ENCODE results near the gene OR56A4. TPM values are rescaled to one million over a fixed set of nuclear protein-coding genes. Genes with fewer than 3 reads are reported as not detected.

OR56A4 gene
- not detected for polyA plus RNA-seq

- no peaks in the 10 kb centered on the region for H3K36me3 Mint-ChIP-seq
- no peaks in the 10 kb centered on the region for H3K9me3 Mint-ChIP-seq
- no peak within 1 kb of the TSS for H3K4me3 Mint-ChIP-seq
- no peak within 1 kb of the TSS for H3K27ac Mint-ChIP-seq
- no peaks in the 10 kb centered on the region for H3K4me1 Mint-ChIP-seq
- peaks cover 4% of the 10 kb centered on the region for H3K27me3 Mint-ChIP-seq
These were observed at the start of gene OR56A4 for GRCh38 chr11:6006846-6007245. Gene OR56A4, minus strand, starts transcription at chr11:6006946. Its CDS starts 3,954 bp downstream, at chr11:6002992.

- peaks cover 4% of the 10 kb centered on the region for H3K27me3 Mint-ChIP-seq
- no peak overlapping the region for H3K27ac Mint-ChIP-seq
- H3K9me3 Mint-ChIP-seq = no peaks in the 10 kb centered on the region
- no peak overlapping the region for H3K4me3 Mint-ChIP-seq
- H3K36me3 Mint-ChIP-seq = peaks cover 2% of the 10 kb centered on the region
- H3K4me1 Mint-ChIP-seq = no peaks in the 10 kb centered on the region
These were observed 48.8 kb upstream of the OR56A4 start for GRCh38 chr11:6055569-6055968.

- no peaks in the 10 kb centered on the region for H3K4me1 Mint-ChIP-seq
- H3K4me3 Mint-ChIP-seq = no peak overlapping the region
- peaks cover 5% of the 10 kb centered on the region for H3K27me3 Mint-ChIP-seq
- no peaks in the 10 kb centered on the region for H3K36me3 Mint-ChIP-seq
- no peaks in the 10 kb centered on the region for H3K9me3 Mint-ChIP-seq
- H3K27ac Mint-ChIP-seq = no peak overlapping the region
These were observed 45.6 kb upstream of the OR56A4 start for GRCh38 chr11:6052374-6052773.

GRCh38 chr11:6040874-6041273, 34.1 kb upstream of the OR56A4 start:
- Mint-ChIP-seq H3K27me3 (peaks cover 7% of the 10 kb centered on the region), H3K4me1 (no peaks in the 10 kb centered on the region), H3K27ac (no peak overlapping the region), H3K4me3 (no peak overlapping the region), H3K36me3 (peaks cover 2% of the 10 kb centered on the region), H3K9me3 (no peaks in the 10 kb centered on the region)

GRCh38 chr11:6030708-6031405, 24.1 kb upstream of the OR56A4 start, which contains the start of gene OR56A1:
Gene OR56A1, minus strand, starts transcription at chr11:6030758. Its CDS starts 3,066 bp downstream, at chr11:6027692.
- Mint-ChIP-seq H3K27me3 (no peaks in the 10 kb centered on the region), H3K27ac (no peak within 1 kb of the TSS), H3K9me3 (no peaks in the 10 kb centered on the region), H3K4me3 (no peak within 1 kb of the TSS), H3K4me1 (no peaks in the 10 kb centered on the region), H3K36me3 (no peaks in the 10 kb centered on the region)

GRCh38 chr11:6027501-6027900, 20.8 kb upstream of the OR56A4 start:
- H3K27ac Mint-ChIP-seq = no peak overlapping the region

GRCh38 chr11:6025056-6025455, 18.3 kb upstream of the OR56A4 start:
- no peaks in the 10 kb centered on the region for H3K36me3 Mint-ChIP-seq
- H3K9me3 Mint-ChIP-seq = no peaks in the 10 kb centered on the region
- no peak overlapping the region for H3K27ac Mint-ChIP-seq
- no peaks in the 10 kb centered on the region for H3K4me1 Mint-ChIP-seq
- peaks cover 1% of the 10 kb centered on the region for H3K27me3 Mint-ChIP-seq
- no peak overlapping the region for H3K4me3 Mint-ChIP-seq

More at GRCh38 chr11:6027501-6027900, 20.8 kb upstream of the OR56A4 start:
- Mint-ChIP-seq H3K9me3 (no peaks in the 10 kb centered on the region), H3K4me3 (no peak overlapping the region), H3K36me3 (no peaks in the 10 kb centered on the region), H3K4me1 (no peaks in the 10 kb centered on the region), H3K27me3 (peaks cover 1% of the 10 kb centered on the region)

GRCh38 chr11:6022956-6023355, 16.2 kb upstream of the OR56A4 start:
- no peak overlapping the region for H3K27ac Mint-ChIP-seq
- peaks cover 3% of the 10 kb centered on the region for H3K27me3 Mint-ChIP-seq
- no peak overlapping the region for H3K4me3 Mint-ChIP-seq
- H3K36me3 Mint-ChIP-seq = no peaks in the 10 kb centered on the region
- no peaks in the 10 kb centered on the region for H3K9me3 Mint-ChIP-seq
- H3K4me1 Mint-ChIP-seq = no peaks in the 10 kb centered on the region

GRCh38 chr11:6013042-6013441, 6.3 kb upstream of the OR56A4 start:
- H3K4me3 Mint-ChIP-seq = no peak overlapping the region
- H3K9me3 Mint-ChIP-seq = peaks cover 0 to 4% (median 0%) of the 10 kb centered on the region in 3 donors
- peaks cover 8% of the 10 kb centered on the region for H3K27me3 Mint-ChIP-seq
- no peak overlapping the region for H3K27ac Mint-ChIP-seq
- peaks cover 3% of the 10 kb centered on the region for H3K36me3 Mint-ChIP-seq
- no peaks in the 10 kb centered on the region for H3K4me1 Mint-ChIP-seq

- H3K36me3 Mint-ChIP-seq = peaks cover under 1% of the 10 kb centered on the region
- no peaks in the 10 kb centered on the region for H3K4me1 Mint-ChIP-seq
- peaks cover 0 to 3% (median 0%) of the 10 kb centered on the region in 3 donors for H3K9me3 Mint-ChIP-seq
- H3K27ac Mint-ChIP-seq = no peak overlapping the region
- H3K4me3 Mint-ChIP-seq = no peak overlapping the region
- H3K27me3 Mint-ChIP-seq = peaks cover 8% of the 10 kb centered on the region
These were observed 5.4 kb upstream of the OR56A4 start for GRCh38 chr11:6012035-6012668.

- Mint-ChIP-seq H3K4me3 (no peak overlapping the region), H3K4me1 (no peaks in the 10 kb centered on the region), H3K27ac (no peak overlapping the region), H3K9me3 (no peaks in the 10 kb centered on the region), H3K36me3 (no peaks in the 10 kb centered on the region), H3K27me3 (no peaks in the 10 kb centered on the region)
These were observed 351 bp downstream of the OR56A4 start for GRCh38 chr11:6006395-6006794.

GRCh38 chr11:6002202-6002699, 4.5 kb downstream of the OR56A4 start:
- no peak overlapping the region for H3K27ac Mint-ChIP-seq
- H3K9me3 Mint-ChIP-seq = peaks cover 0 to 3% (median 0%) of the 10 kb centered on the region in 3 donors

GRCh38 chr11:5994791-5995190, 12.0 kb downstream of the OR56A4 start:
- H3K36me3 Mint-ChIP-seq = no peaks in the 10 kb centered on the region

More at GRCh38 chr11:6002202-6002699, 4.5 kb downstream of the OR56A4 start:
- Mint-ChIP-seq H3K4me1 (no peaks in the 10 kb centered on the region), H3K27me3 (peaks cover 2% of the 10 kb centered on the region), H3K36me3 (no peaks in the 10 kb centered on the region), H3K4me3 (no peak overlapping the region)

GRCh38 chr11:5992604-5993251, 14.0 kb downstream of the OR56A4 start:
- H3K4me1 Mint-ChIP-seq = no peaks in the 10 kb centered on the region
- no peaks in the 10 kb centered on the region for H3K36me3 Mint-ChIP-seq
- H3K9me3 Mint-ChIP-seq = peaks cover 0 to 1% (median 0%) of the 10 kb centered on the region in 3 donors
- H3K4me3 Mint-ChIP-seq = no peak overlapping the region
- H3K27me3 Mint-ChIP-seq = peaks cover 6% of the 10 kb centered on the region
- H3K27ac Mint-ChIP-seq = no peak overlapping the region

More at GRCh38 chr11:5994791-5995190, 12.0 kb downstream of the OR56A4 start:
- H3K4me1 Mint-ChIP-seq = no peaks in the 10 kb centered on the region
- no peaks in the 10 kb centered on the region for H3K9me3 Mint-ChIP-seq
- no peak overlapping the region for H3K27ac Mint-ChIP-seq
- no peak overlapping the region for H3K4me3 Mint-ChIP-seq
- peaks cover 8% of the 10 kb centered on the region for H3K27me3 Mint-ChIP-seq

- H3K27ac Mint-ChIP-seq = no peak overlapping the region
- no peak overlapping the region for H3K4me3 Mint-ChIP-seq
- no peaks in the 10 kb centered on the region for H3K4me1 Mint-ChIP-seq
- H3K27me3 Mint-ChIP-seq = peaks cover 5% of the 10 kb centered on the region
- H3K36me3 Mint-ChIP-seq = no peaks in the 10 kb centered on the region
- H3K9me3 Mint-ChIP-seq = peaks cover 0 to 5% (median 2%) of the 10 kb centered on the region in 3 donors
These were observed 14.6 kb downstream of the OR56A4 start for GRCh38 chr11:5992150-5992549.

Data from IgD-negative memory B cell (primary cell).